CD4-positive, alpha-beta T cell (primary cell): ENCODE results near the gene EYA2. TPM values are rescaled to one million over a fixed set of nuclear protein-coding genes. Genes with fewer than 3 reads are reported as not detected.
A peak's percentile ranks its signal among the peaks of the same experiment; 100 is the strongest.

Experiments used
- ATAC-seq: fragments of 200-7000 bp; cut with Tn5 transposase; one replicate; pipeline ENCODE4 v1.10.0; 2022; ENCODE audit warnings: mild to moderate bottlenecking; ENCODE audit not compliant: poor library complexity
- CTCF ChIA-PET: fragments of 350-600 bp; sonication (Branson Sonifier 250); formaldehyde crosslinking; loops from one replicate; lab custom pipeline; 2021; ENCODE audit warnings: antibody characterized with exemption, inconsistent platforms; lab: Charles Lee
- POLR2A ChIA-PET: fragments of 350-600 bp; sonication (Branson Sonifier 250); formaldehyde crosslinking; loops from one replicate; lab custom pipeline; 2021; ENCODE audit warnings: antibody characterized with exemption, inconsistent platforms; lab: Charles Lee
- DNase-seq, 14 experiments: peaks; one replicate each; pipeline ENCODE4 v3.0.0-alpha.2; 2013 to 2020; ENCODE audit warnings: mixed read lengths in 2 of 14
- H3K27ac ChIP-seq, 2 donors: one replicate each; pipeline versions ENCODE4 v1.5.1 to v1.7.0; 2013; ENCODE audit warnings: low read length in 2 of 2, low read depth in 1 of 2, mild to moderate bottlenecking in 1 of 2
- H3K27me3 ChIP-seq, 2 experiments: 1 replicate in 1 of 2; 2 replicates in 1 of 2; pipeline versions ENCODE4 v1.6.1 to v1.7.0; 2013; ENCODE audit warnings: low read length in 2 of 2, control low read depth in 1 of 2, mild to moderate bottlenecking in 1 of 2, moderate library complexity in 1 of 2; ENCODE audit not compliant: insufficient read depth in 2 of 2, control insufficient read depth in 1 of 2
- H3K36me3 ChIP-seq: one replicate; pipeline ENCODE4 v1.6.1; 2013; ENCODE audit warnings: low read length, control low read depth; ENCODE audit not compliant: insufficient read depth
- H3K4me1 ChIP-seq: one replicate; pipeline ENCODE4 v1.6.1; 2013; ENCODE audit warnings: low read length, control low read depth; ENCODE audit not compliant: insufficient read depth
- H3K4me3 ChIP-seq: one replicate; pipeline ENCODE4 v1.5.1; 2013; ENCODE audit warnings: mild to moderate bottlenecking, low read length, moderate library complexity
- H3K9me3 ChIP-seq, 2 experiments: 1 replicate in 1 of 2; 2 replicates in 1 of 2; pipeline versions ENCODE4 v1.6.1 to v1.7.0; 2013; ENCODE audit warnings: low read length in 2 of 2, mild to moderate bottlenecking in 2 of 2, control low read depth in 1 of 2, moderate library complexity in 1 of 2; ENCODE audit not compliant: control insufficient read depth in 1 of 2, insufficient read depth in 1 of 2
- H3K27ac Mint-ChIP-seq: one replicate; pipeline ENCODE4 v1.8.0; 2020; ENCODE audit warnings: mixed read lengths
- H3K27me3 Mint-ChIP-seq: one replicate; pipeline ENCODE4 v1.8.0; 2021; ENCODE audit warnings: mixed read lengths
- H3K36me3 Mint-ChIP-seq: one replicate; pipeline ENCODE4 v1.8.0; 2021; ENCODE audit warnings: low read depth, mixed read lengths
- H3K4me1 Mint-ChIP-seq: one replicate; pipeline ENCODE4 v1.8.0; 2021; ENCODE audit warnings: low read depth, mixed read lengths
- H3K4me3 Mint-ChIP-seq: one replicate; pipeline ENCODE4 v1.8.0; 2020; ENCODE audit warnings: mild to moderate bottlenecking, mixed read lengths
- H3K9me3 Mint-ChIP-seq: one replicate; pipeline ENCODE4 v1.8.0; 2020; ENCODE audit warnings: mixed read lengths
- intact Hi-C, 2 experiments: fragments of 100-400 bp; cut with DNase I in 1 of 2; cut with micrococcal nuclease in 1 of 2; formaldehyde crosslinking; loops; one replicate each; pipeline versions ENCODE4 v1.15.1 to v1.9.0; 2023 to 2025; cut with DNase I, micrococcal nuclease
- total RNA-seq, 174 experiments: library from RNA in 2 of 174; stranded (reverse) in 2 of 174; gene quantifications; one replicate each; pipeline ENCODE4 v1.2.3 and lab custom pipeline; 2021 to 2026
- TF ChIP-seq, protein P1 (sequence below): fragments of 200-600 bp; IDR thresholded peaks from one replicate; pipeline ENCODE4 v1.8.0; 2022; ENCODE audit warnings: antibody characterized with exemption, mild to moderate bottlenecking

The EYA2 gene
- total RNA-seq, 2 experiments from 2014 or later, result not detected

GRCh38 chr20:47148059-47148458 lies 253.4 kb downstream of the EYA2 start:
- Mint-ChIP-seq H3K4me1 (no peaks in the 10 kb centered on the region), H3K9me3 (no peaks in the 10 kb centered on the region), H3K36me3 (no peaks in the 10 kb centered on the region), H3K27me3 (peaks cover 19% of the 10 kb centered on the region), H3K4me3 (no peak overlapping the region), H3K27ac (no peak overlapping the region)
- ChIA-PET POLR2A (no interaction called here), CTCF (interaction anchor here (0.6 kb wide), 1 partner anchor 11 kb away, joined by 3 read pairs; no protein-coding TSS in a partner anchor)
- Histone ChIP-seq H3K4me1 (no peaks in the 10 kb centered on the region), H3K27ac (no peak overlapping the region), H3K4me3 (no peak overlapping the region), H3K9me3 (no peaks in the 10 kb centered on the region), H3K27me3 (peaks cover 0 to 4% of the 10 kb centered on the region in 2 experiments), H3K36me3 (no peaks in the 10 kb centered on the region)
- intact Hi-C loops, result no loop called here
- DNase-seq (no peak), ATAC-seq (no peak)
- TF ChIP-seq, protein P1, sequence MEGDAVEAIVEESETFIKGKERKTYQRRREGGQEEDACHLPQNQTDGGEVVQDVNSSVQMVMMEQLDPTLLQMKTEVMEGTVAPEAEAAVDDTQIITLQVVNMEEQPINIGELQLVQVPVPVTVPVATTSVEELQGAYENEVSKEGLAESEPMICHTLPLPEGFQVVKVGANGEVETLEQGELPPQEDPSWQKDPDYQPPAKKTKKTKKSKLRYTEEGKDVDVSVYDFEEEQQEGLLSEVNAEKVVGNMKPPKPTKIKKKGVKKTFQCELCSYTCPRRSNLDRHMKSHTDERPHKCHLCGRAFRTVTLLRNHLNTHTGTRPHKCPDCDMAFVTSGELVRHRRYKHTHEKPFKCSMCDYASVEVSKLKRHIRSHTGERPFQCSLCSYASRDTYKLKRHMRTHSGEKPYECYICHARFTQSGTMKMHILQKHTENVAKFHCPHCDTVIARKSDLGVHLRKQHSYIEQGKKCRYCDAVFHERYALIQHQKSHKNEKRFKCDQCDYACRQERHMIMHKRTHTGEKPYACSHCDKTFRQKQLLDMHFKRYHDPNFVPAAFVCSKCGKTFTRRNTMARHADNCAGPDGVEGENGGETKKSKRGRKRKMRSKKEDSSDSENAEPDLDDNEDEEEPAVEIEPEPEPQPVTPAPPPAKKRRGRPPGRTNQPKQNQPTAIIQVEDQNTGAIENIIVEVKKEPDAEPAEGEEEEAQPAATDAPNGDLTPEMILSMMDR, result no peak

GRCh38 chr20:47149939-47150338 lies 255.3 kb downstream of the EYA2 start:
- no peaks in the 10 kb centered on the region for H3K36me3 Mint-ChIP-seq
- H3K9me3 ChIP-seq, result no peaks in the 10 kb centered on the region
- no peak overlapping the region for H3K4me3 ChIP-seq
- no peaks in the 10 kb centered on the region for H3K9me3 Mint-ChIP-seq
- H3K4me1 Mint-ChIP-seq, result no peaks in the 10 kb centered on the region
- no peak overlapping the region for H3K27ac ChIP-seq
- H3K27me3 ChIP-seq, result peaks cover 0 to 2% of the 10 kb centered on the region in 2 experiments
- no peak for ATAC-seq
- H3K4me1 ChIP-seq, result no peaks in the 10 kb centered on the region
- TF ChIP-seq, protein P1, result no peak
- no peak overlapping the region for H3K27ac Mint-ChIP-seq
- peaks cover 21% of the 10 kb centered on the region for H3K27me3 Mint-ChIP-seq
- intact Hi-C loops, result no loop called here
- CTCF ChIA-PET, result no interaction called here
- no peaks in the 10 kb centered on the region for H3K36me3 ChIP-seq
- no peak overlapping the region for H3K4me3 Mint-ChIP-seq
- POLR2A ChIA-PET, result no interaction called here
- no peak for DNase-seq

DNA sequence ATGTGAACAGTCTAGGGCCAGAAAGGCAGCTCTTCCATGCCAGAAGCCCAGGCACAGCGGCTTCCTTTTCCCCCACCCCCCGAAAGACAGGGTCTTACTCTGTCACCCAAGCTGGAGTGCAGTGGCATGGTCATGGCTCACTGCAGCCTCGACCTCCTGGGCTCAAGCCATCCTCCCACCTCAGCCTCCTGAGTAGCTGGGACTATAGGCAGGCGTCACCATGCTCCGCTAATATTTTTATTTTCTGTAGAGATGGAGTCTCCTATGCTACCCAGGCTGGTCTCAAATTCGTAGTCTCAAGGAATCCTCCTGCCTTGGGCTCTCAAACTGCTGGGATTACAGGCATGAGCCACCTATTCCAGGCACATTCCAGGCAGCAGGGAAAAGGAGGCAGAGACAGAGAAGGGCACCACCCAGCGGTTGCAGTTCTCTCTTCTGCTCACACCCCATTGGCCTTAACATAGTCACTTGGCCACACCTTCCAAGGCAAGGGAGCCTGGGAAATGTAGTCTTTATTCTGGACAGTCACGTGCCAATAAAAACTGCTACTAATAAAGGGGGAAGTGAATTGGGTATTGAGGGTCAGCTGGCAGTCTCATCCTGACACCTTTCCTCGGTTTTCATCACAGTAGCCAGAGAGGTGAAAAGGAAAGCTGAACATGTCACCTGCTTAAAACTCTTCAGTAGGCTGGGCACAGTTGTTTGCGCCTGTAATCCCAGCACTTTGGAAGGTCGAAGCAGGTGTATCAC lies 255.9 kb downstream of the EYA2 start:
- intact Hi-C loops, result no loop called here
- H3K4me1 ChIP-seq, result no peaks in the 10 kb centered on the region
- Mint-ChIP-seq H3K4me1 (no peaks in the 10 kb centered on the region), H3K4me3 (no peak overlapping the region), H3K36me3 (no peaks in the 10 kb centered on the region), H3K9me3 (no peaks in the 10 kb centered on the region), H3K27me3 (peaks cover 21% of the 10 kb centered on the region), H3K27ac (no peak overlapping the region)
- peak in 3 of 14 experiments; percentile 32 to 46 (median 45) for DNase-seq
- TF ChIP-seq, protein P1, result no peak
- POLR2A ChIA-PET, result no interaction called here
- H3K9me3 ChIP-seq, result no peaks in the 10 kb centered on the region
- H3K27me3 ChIP-seq, result peaks cover 0 to 4% of the 10 kb centered on the region in 2 experiments
- no peak overlapping the region for H3K4me3 ChIP-seq
- H3K36me3 ChIP-seq, result no peaks in the 10 kb centered on the region
- H3K27ac ChIP-seq, result no peak overlapping the region
- ATAC-seq, result peak; percentile 64
- CTCF ChIA-PET, result no interaction called here
